SH-SY5Y (cell line): ENCODE measurements around the gene CFAP99.

ENCODE experiments used
- GATA2 ChIP-seq: IDR thresholded peaks from 2 replicates; pipeline ENCODE4 v1.6.1; 2011; ENCODE audit warnings: mild to moderate bottlenecking, low read depth, low read length
- GATA3 ChIP-seq: IDR thresholded peaks from 2 replicates; pipeline ENCODE4 v1.6.1; 2011; ENCODE audit warnings: low read depth, mild to moderate bottlenecking, low read length, moderate library complexity

The CFAP99 gene

GRCh38 chr4:2457481-2458295 lies 38.9 kb downstream of the CFAP99 start:
- TF ChIP-seq GATA2 (no peak), GATA3 (no peak)

GRCh38 chr4:2458546-2459491 lies 40.1 kb downstream of the CFAP99 start:
- TF ChIP-seq GATA2 (peak; percentile 23; the same call in 1 of the 2 replicates), GATA3 (no peak)

- TF ChIP-seq GATA3 (no peak), GATA2 (no peak)
These were observed 41.0 kb downstream of the CFAP99 start for GRCh38 chr4:2459589-2460349.

- no peak for TF ChIP-seq GATA2
- TF ChIP-seq GATA3: no peak
These were observed 42.6 kb downstream of the CFAP99 start for GRCh38 chr4:2461246-2461960.

GRCh38 chr4:2462218-2462991 lies 43.6 kb downstream of the CFAP99 start:
- TF ChIP-seq GATA3: no peak
- TF ChIP-seq GATA2: no peak

GRCh38 chr4:2462992-2463762 lies 44.4 kb downstream of the CFAP99 start:
- TF ChIP-seq GATA2: no peak
- no peak for TF ChIP-seq GATA3

- TF ChIP-seq GATA2 (no peak), GATA3 (no peak)
These were observed 46.3 kb downstream of the CFAP99 start for GRCh38 chr4:2465032-2465431.

- TF ChIP-seq GATA2: no peak
- TF ChIP-seq GATA3: no peak
These were observed 49.9 kb downstream of the CFAP99 start, which contains the start of gene RNF4 for GRCh38 chr4:2468456-2469191. Gene RNF4, plus strand, starts transcription at chr4:2469106. Its CDS starts 21,388 bp downstream, at chr4:2490494.

- TF ChIP-seq GATA3: no peak
- no peak for TF ChIP-seq GATA2
These were observed 50.6 kb downstream of the CFAP99 start for GRCh38 chr4:2469192-2469984.

- TF ChIP-seq GATA2 (no peak), GATA3 (no peak)
These were observed 52.0 kb downstream of the CFAP99 start for GRCh38 chr4:2470791-2471190.

- TF ChIP-seq GATA2 (no peak), GATA3 (no peak)
These were observed 53.4 kb downstream of the CFAP99 start for GRCh38 chr4:2472187-2472586.
